ENCODE measurements around the gene PRR15.

DNA sequence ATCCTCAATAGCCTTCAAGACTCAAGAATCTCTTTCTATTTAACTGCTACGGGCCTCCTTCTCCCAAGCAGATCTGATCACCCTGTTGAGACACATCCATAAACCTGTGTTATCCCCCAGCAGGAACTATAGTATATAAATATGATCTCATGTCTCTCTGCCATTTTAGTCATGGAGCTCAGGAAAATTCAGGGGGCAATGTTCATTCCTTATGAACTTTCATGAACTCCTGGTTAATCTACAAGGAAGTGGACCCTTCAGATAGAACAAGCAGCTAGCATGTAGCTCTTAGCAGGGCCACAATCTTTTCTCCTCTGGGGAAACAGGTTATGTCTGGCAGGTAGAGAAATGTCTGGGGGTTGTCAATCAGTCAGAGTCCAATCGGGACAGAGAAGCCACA is 8.9 kb downstream of the PRR15 start:
- TF ChIP-seq, protein P1, sequence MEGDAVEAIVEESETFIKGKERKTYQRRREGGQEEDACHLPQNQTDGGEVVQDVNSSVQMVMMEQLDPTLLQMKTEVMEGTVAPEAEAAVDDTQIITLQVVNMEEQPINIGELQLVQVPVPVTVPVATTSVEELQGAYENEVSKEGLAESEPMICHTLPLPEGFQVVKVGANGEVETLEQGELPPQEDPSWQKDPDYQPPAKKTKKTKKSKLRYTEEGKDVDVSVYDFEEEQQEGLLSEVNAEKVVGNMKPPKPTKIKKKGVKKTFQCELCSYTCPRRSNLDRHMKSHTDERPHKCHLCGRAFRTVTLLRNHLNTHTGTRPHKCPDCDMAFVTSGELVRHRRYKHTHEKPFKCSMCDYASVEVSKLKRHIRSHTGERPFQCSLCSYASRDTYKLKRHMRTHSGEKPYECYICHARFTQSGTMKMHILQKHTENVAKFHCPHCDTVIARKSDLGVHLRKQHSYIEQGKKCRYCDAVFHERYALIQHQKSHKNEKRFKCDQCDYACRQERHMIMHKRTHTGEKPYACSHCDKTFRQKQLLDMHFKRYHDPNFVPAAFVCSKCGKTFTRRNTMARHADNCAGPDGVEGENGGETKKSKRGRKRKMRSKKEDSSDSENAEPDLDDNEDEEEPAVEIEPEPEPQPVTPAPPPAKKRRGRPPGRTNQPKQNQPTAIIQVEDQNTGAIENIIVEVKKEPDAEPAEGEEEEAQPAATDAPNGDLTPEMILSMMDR (IDR thresholded peaks at IDR 0.05; ENCODE audit: poor library complexity, severe bottlenecking) = no peak
- TF ChIP-seq POLR2AphosphoS5 (IDR thresholded peaks at IDR 0.05) (no peak), EZH2 (IDR thresholded peaks at IDR 0.05; ENCODE audit: borderline replicate concordance, insufficient read depth, low read length, poor library complexity, severe bottlenecking) (no peak), RAD21 (conservative IDR thresholded peaks at IDR 0.05) (no peak)

Data from neural cell (in vitro differentiated cells).